Measurements from ENCODE around the gene CCDC110.
A peak's percentile ranks its signal among the peaks of the same experiment; 100 is the strongest.

Gene CCDC110

GRCh38 chr4:185445209-185445608 lies 26.3 kb downstream of the CCDC110 start:
- no peaks in the 10 kb centered on the region for H3K36me3 Mint-ChIP-seq (ENCODE audit: low read depth)
- no peak overlapping the region for H3K27ac Mint-ChIP-seq
- TF ChIP-seq, protein P1, sequence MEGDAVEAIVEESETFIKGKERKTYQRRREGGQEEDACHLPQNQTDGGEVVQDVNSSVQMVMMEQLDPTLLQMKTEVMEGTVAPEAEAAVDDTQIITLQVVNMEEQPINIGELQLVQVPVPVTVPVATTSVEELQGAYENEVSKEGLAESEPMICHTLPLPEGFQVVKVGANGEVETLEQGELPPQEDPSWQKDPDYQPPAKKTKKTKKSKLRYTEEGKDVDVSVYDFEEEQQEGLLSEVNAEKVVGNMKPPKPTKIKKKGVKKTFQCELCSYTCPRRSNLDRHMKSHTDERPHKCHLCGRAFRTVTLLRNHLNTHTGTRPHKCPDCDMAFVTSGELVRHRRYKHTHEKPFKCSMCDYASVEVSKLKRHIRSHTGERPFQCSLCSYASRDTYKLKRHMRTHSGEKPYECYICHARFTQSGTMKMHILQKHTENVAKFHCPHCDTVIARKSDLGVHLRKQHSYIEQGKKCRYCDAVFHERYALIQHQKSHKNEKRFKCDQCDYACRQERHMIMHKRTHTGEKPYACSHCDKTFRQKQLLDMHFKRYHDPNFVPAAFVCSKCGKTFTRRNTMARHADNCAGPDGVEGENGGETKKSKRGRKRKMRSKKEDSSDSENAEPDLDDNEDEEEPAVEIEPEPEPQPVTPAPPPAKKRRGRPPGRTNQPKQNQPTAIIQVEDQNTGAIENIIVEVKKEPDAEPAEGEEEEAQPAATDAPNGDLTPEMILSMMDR (IDR thresholded peaks at IDR 0.05; ENCODE audit: unreplicated experiment in 3 of 3) = no peak
- H3K9me3 Mint-ChIP-seq = no peaks in the 10 kb centered on the region
- H3K27me3 Mint-ChIP-seq (ENCODE audit: low read depth) = no peaks in the 10 kb centered on the region
- no peak overlapping the region for H3K4me3 Mint-ChIP-seq
- H3K4me1 Mint-ChIP-seq = no peaks in the 10 kb centered on the region

DNA sequence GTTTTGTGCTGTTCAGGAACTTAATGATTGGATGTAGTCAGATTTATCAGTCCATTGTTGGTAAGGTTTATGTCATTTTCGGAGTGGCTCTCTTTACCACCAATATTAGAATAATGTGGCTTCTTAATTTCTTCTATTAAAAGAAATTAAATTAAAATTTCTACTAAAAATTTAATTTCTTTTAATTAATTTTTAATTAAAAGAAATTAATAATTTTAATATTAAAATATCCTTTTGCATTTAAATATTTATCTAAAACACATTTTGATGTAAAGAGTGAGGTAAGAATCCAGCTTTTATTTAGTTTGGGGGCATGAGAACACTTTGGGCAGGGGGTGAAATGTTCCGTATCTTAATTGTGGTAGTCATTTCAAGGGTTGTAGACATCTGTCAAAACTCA lies 30.1 kb downstream of the CCDC110 start:
- H3K27ac Mint-ChIP-seq = no peak overlapping the region
- TF ChIP-seq, protein P1 (IDR thresholded peaks at IDR 0.05; ENCODE audit: unreplicated experiment in 3 of 3) = no peak
- H3K4me3 Mint-ChIP-seq = no peak overlapping the region
- H3K27me3 Mint-ChIP-seq (ENCODE audit: low read depth) = no peaks in the 10 kb centered on the region
- H3K4me1 Mint-ChIP-seq = no peaks in the 10 kb centered on the region
- H3K36me3 Mint-ChIP-seq (ENCODE audit: low read depth) = no peaks in the 10 kb centered on the region
- H3K9me3 Mint-ChIP-seq = no peaks in the 10 kb centered on the region

DNA sequence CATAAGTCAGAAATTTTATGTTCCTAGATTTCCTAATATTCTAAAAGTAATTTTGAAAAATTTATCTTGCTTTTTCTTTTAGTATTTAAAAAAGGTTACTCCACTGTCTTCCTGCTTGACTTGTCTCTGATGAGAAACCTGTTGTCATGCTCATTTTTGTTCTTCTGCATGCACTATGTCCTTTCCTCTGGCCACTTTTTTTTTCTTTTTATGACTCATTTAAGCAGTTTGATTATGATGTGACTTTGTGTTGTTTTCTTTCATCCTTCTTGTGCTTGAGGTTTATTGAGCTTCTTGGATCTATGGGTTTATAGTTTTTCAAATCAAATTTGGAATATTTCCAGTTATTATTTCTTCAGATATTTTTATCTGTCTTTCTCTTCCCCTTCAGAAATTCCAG lies 33.7 kb downstream of the CCDC110 start:
- Mint-ChIP-seq H3K4me3 (no peak overlapping the region), H3K4me1 (no peaks in the 10 kb centered on the region), H3K36me3 (ENCODE audit: low read depth) (no peaks in the 10 kb centered on the region), H3K9me3 (no peaks in the 10 kb centered on the region), H3K27me3 (ENCODE audit: low read depth) (no peaks in the 10 kb centered on the region), H3K27ac (no peak overlapping the region)
- TF ChIP-seq, protein P1 (IDR thresholded peaks at IDR 0.05; ENCODE audit: unreplicated experiment in 3 of 3) = no peak

GRCh38 chr4:185435466-185435865 lies 36.1 kb downstream of the CCDC110 start:
- no peaks in the 10 kb centered on the region for H3K4me1 Mint-ChIP-seq
- H3K4me3 Mint-ChIP-seq = no peak overlapping the region
- TF ChIP-seq, protein P1 (IDR thresholded peaks at IDR 0.05; ENCODE audit: unreplicated experiment in 3 of 3) = no peak

GRCh38 chr4:185429660-185430059 lies 41.9 kb downstream of the CCDC110 start:
- H3K27ac Mint-ChIP-seq = no peak overlapping the region
- no peaks in the 10 kb centered on the region for H3K36me3 Mint-ChIP-seq (ENCODE audit: low read depth)
- TF ChIP-seq, protein P1 (IDR thresholded peaks at IDR 0.05; ENCODE audit: unreplicated experiment in 3 of 3) = no peak
- no peaks in the 10 kb centered on the region for H3K27me3 Mint-ChIP-seq (ENCODE audit: low read depth)
- H3K4me3 Mint-ChIP-seq = no peak overlapping the region
- H3K4me1 Mint-ChIP-seq = peaks cover 4% of the 10 kb centered on the region
- no peaks in the 10 kb centered on the region for H3K9me3 Mint-ChIP-seq

More at GRCh38 chr4:185435466-185435865, 36.1 kb downstream of the CCDC110 start:
- no peak overlapping the region for H3K27ac Mint-ChIP-seq
- H3K27me3 Mint-ChIP-seq (ENCODE audit: low read depth) = no peaks in the 10 kb centered on the region
- H3K9me3 Mint-ChIP-seq = no peaks in the 10 kb centered on the region
- no peaks in the 10 kb centered on the region for H3K36me3 Mint-ChIP-seq (ENCODE audit: low read depth)

GRCh38 chr4:185426960-185427688 lies 44.4 kb downstream of the CCDC110 start:
- peaks cover under 1% of the 10 kb centered on the region for H3K36me3 Mint-ChIP-seq (ENCODE audit: low read depth)
- TF ChIP-seq, protein P1 (IDR thresholded peaks at IDR 0.05; ENCODE audit: unreplicated experiment in 3 of 3) = no peak
- peaks cover 20% of the 10 kb centered on the region for H3K4me1 Mint-ChIP-seq
- peak overlapping the region; percentile 39 to 63 (median 50) for H3K4me3 Mint-ChIP-seq
- peak overlapping the region in 1 of 3 experiments; percentile 37 for H3K27ac Mint-ChIP-seq
- H3K27me3 Mint-ChIP-seq (ENCODE audit: low read depth) = no peaks in the 10 kb centered on the region
- H3K9me3 Mint-ChIP-seq = no peaks in the 10 kb centered on the region
